IMR-90 (cell line): ENCODE results near the gene RETREG1. TPM values are rescaled to one million over a fixed set of nuclear protein-coding genes. Genes with fewer than 3 reads are reported as not detected.

Source experiments
- ATAC-seq: fragments of 200-7000 bp; cut with Tn5 transposase; 2 replicates; pipeline ENCODE4 v1.9.1; 2020; ENCODE audit warnings: low read depth, mild to moderate bottlenecking, moderate library complexity
- BruUV-seq: library from RNA; stranded (reverse); fragments of 400-500 nt; replicated peaks from 2 replicates; lab custom pipeline; 2021; lab: Mats Ljungman, UMichigan
- CTCF ChIA-PET: fragments of 300-600 bp; formaldehyde crosslinking; extraction: SDS; loops from one replicate; lab custom pipeline; 2021; ENCODE audit warnings: antibody characterized with exemption; lab: Yijun Ruan, JAX
- POLR2A ChIA-PET: fragments of 300-600 bp; sonication (Branson Sonifier 250); formaldehyde crosslinking; loops from one replicate; lab custom pipeline; 2022; ENCODE audit warnings: antibody characterized with exemption; ENCODE audit not compliant: unreplicated experiment; lab: Charles Lee
- DNase-seq: peaks from one replicate; pipeline ENCODE4 v3.0.0; 2013
- H2AFZ ChIP-seq: replicated peaks from 2 replicates; pipeline ENCODE3; 2013; ENCODE audit warnings: low read length, mild to moderate bottlenecking; ENCODE audit not compliant: poor library complexity
- H2AK5ac ChIP-seq: 2 replicates; pipeline ENCODE4 v1.6.1; 2013; ENCODE audit warnings: low read depth, low read length, inconsistent platforms
- H2AK9ac ChIP-seq: replicated peaks from 2 replicates; pipeline ENCODE3; 2013; ENCODE audit warnings: mild to moderate bottlenecking, low read depth, low read length, moderate library complexity; ENCODE audit not compliant: poor library complexity
- H2BK120ac ChIP-seq: 2 replicates; pipeline ENCODE4 v1.6.1; 2013; ENCODE audit warnings: low read depth, low read length, inconsistent platforms
- H2BK15ac ChIP-seq: 3 replicates; pipeline ENCODE4 v1.6.1; 2013; ENCODE audit warnings: low read depth, low read length, inconsistent platforms
- H2BK20ac ChIP-seq: 2 replicates; pipeline ENCODE4 v1.6.1; 2013; ENCODE audit warnings: low read depth, mild to moderate bottlenecking, inconsistent platforms, low read length, moderate library complexity
- H2BK5ac ChIP-seq: 2 replicates; pipeline ENCODE4 v1.6.1; 2013; ENCODE audit warnings: mild to moderate bottlenecking, low read depth, low read length, inconsistent platforms; ENCODE audit not compliant: poor library complexity, severe bottlenecking
- H3K14ac ChIP-seq: replicated peaks from 2 replicates; pipeline ENCODE4 v1.6.1; 2013; ENCODE audit warnings: low read depth, low read length, inconsistent platforms
- H3K18ac ChIP-seq: 2 replicates; pipeline ENCODE4 v1.6.1; 2013; ENCODE audit warnings: low read depth, low read length, control low read depth
- H3K23ac ChIP-seq: 2 replicates; pipeline ENCODE4 v1.6.1; 2013; ENCODE audit warnings: low read depth, low read length, inconsistent platforms
- H3K27ac ChIP-seq: 2 replicates; pipeline ENCODE4 v1.5.1; 2013; ENCODE audit warnings: mild to moderate bottlenecking, control low read depth, low read length; ENCODE audit not compliant: insufficient read depth
- H3K27me3 ChIP-seq: 2 replicates; pipeline ENCODE4 v1.6.1; 2013; ENCODE audit warnings: low read length; ENCODE audit not compliant: control insufficient read depth, insufficient read depth
- H3K36me3 ChIP-seq: 2 replicates; pipeline ENCODE4 v1.6.1; 2013; ENCODE audit warnings: low read length, mixed read lengths; ENCODE audit not compliant: control insufficient read depth, insufficient read depth
- H3K4ac ChIP-seq: 2 replicates; pipeline ENCODE4 v1.6.1; 2013; ENCODE audit warnings: low read depth, low read length, inconsistent platforms
- H3K4me1 ChIP-seq: 2 replicates; pipeline ENCODE4 v1.6.1; 2013; ENCODE audit warnings: low read length, mixed read lengths; ENCODE audit not compliant: control insufficient read depth, insufficient read depth
- H3K4me2 ChIP-seq: 2 replicates; pipeline ENCODE4 v1.6.1; 2013; ENCODE audit warnings: low read depth, mild to moderate bottlenecking, control low read depth, low read length, moderate library complexity
- H3K4me3 ChIP-seq: 2 replicates; pipeline ENCODE4 v1.5.1; 2013; ENCODE audit warnings: low read depth, mild to moderate bottlenecking, control low read depth, low read length, moderate library complexity; ENCODE audit not compliant: insufficient read depth
- H3K56ac ChIP-seq: 2 replicates; pipeline ENCODE4 v1.6.1; 2013; ENCODE audit warnings: low read length, inconsistent platforms; ENCODE audit not compliant: insufficient read depth; ENCODE audit errors: extremely low read depth
- H3K79me1 ChIP-seq, 2 experiments: 2 replicates each; pipeline ENCODE4 v1.6.1; 2013; ENCODE audit warnings: low read length in 2 of 2, inconsistent platforms in 1 of 2, low read depth in 1 of 2
- H3K9ac ChIP-seq: 2 replicates; pipeline ENCODE4 v1.6.1; 2013; ENCODE audit warnings: low read depth, low read length, control low read depth
- H3K9me1 ChIP-seq: 2 replicates; pipeline ENCODE4 v1.6.1; 2013; ENCODE audit warnings: low read length, inconsistent platforms; ENCODE audit not compliant: insufficient read depth
- H3K9me3 ChIP-seq: 2 replicates; pipeline ENCODE4 v1.6.1; 2013; ENCODE audit warnings: low read length; ENCODE audit not compliant: control insufficient read depth, insufficient read depth
- H4K20me1 ChIP-seq: 2 replicates; pipeline ENCODE4 v1.6.1; 2013; ENCODE audit warnings: low read length, inconsistent platforms; ENCODE audit not compliant: insufficient read depth
- H4K5ac ChIP-seq: 2 replicates; pipeline ENCODE4 v1.6.1; 2013; ENCODE audit warnings: mild to moderate bottlenecking, low read depth, low read length, control low read depth
- H4K8ac ChIP-seq, 2 experiments: 2 replicates each; pipeline ENCODE4 v1.6.1; 2013; ENCODE audit warnings: low read depth in 2 of 2, low read length in 2 of 2, control low read depth in 1 of 2, inconsistent platforms in 1 of 2
- H4K91ac ChIP-seq: 2 replicates; pipeline ENCODE4 v1.6.1; 2013; ENCODE audit warnings: low read depth, low read length, inconsistent platforms; ENCODE audit not compliant: insufficient read depth
- MAZ ChIP-seq: IDR thresholded peaks from 2 replicates; pipeline ENCODE4 v1.6.1; 2012; ENCODE audit warnings: low read depth, mild to moderate bottlenecking, low read length, improper control_type of control experiment, moderate library complexity, borderline replicate concordance
- WGBS, 2 experiments: methylation state at CpG; one replicate each; pipeline versions ENCODE4 v1.1.5 to v1.1.7; 2013; ENCODE audit warnings: missing lambda C conversion rate in 2 of 2; ENCODE audit not compliant: insufficient read length in 1 of 2; ENCODE audit errors: extremely low coverage in 2 of 2; 5-methylcytosine and 5-hydroxymethylcytosine counted together
- dilution Hi-C: fragments of 300-500 bp; cut with HindIII; formaldehyde crosslinking; loops from one replicate; pipeline ENCODE4 v1.14.3; 2018; ENCODE audit warnings: low sequenced_read_pairs; ENCODE audit not compliant: unreplicated experiment
- in situ Hi-C: fragments of 300-500 bp; cut with MboI; formaldehyde crosslinking; loops from 3 replicates; pipeline ENCODE4 v1.14.3; 2019; ENCODE audit warnings: low sequenced_read_pairs, inconsistent platforms, mixed read lengths
- intact Hi-C: fragments of 100-400 bp; cut with micrococcal nuclease; formaldehyde crosslinking; loops from 2 replicates; pipeline ENCODE4 v1.10.0; 2022
- polyA plus RNA-seq, 3 experiments: library from polyadenylated mRNA; depleted of rRNA; stranded (reverse); fragments of >200 nt; gene quantifications; 2 replicates each; pipeline ENCODE4 v1.2.3, GENCODE V29; 2012; ENCODE audit warnings: low replicate concordance in 1 of 3
- total RNA-seq: library from RNA; depleted of rRNA; stranded (reverse); fragments of >200 nt; gene quantifications from 2 replicates; pipeline ENCODE4 v1.2.3, GENCODE V29; 2012
- TF ChIP-seq, protein P1 (sequence below): fragments of 150-350 bp; IDR thresholded peaks from 2 replicates; pipeline ENCODE4 v1.6.1; 2017; ENCODE audit warnings: mild to moderate bottlenecking, antibody characterized with exemption, low read length, low read depth

The RETREG1 gene
- total and polyA plus RNA-seq, 2 of the 4 experiments (the other 2 are of a cell fraction): not detected

GRCh38 chr5:16596581-16596940 lies 20.2 kb downstream of the RETREG1 start:
- H4K5ac ChIP-seq: no peak overlapping the region
- H3K4ac ChIP-seq: no peak overlapping the region
- no peaks in the 10 kb centered on the region for H3K36me3 ChIP-seq
- H3K23ac ChIP-seq: no peak overlapping the region
- intact Hi-C loops (no loop called here), in situ Hi-C loops (no loop called here), dilution Hi-C loops (no loop called here)
- no peak for TF ChIP-seq MAZ
- TF ChIP-seq, protein P1, sequence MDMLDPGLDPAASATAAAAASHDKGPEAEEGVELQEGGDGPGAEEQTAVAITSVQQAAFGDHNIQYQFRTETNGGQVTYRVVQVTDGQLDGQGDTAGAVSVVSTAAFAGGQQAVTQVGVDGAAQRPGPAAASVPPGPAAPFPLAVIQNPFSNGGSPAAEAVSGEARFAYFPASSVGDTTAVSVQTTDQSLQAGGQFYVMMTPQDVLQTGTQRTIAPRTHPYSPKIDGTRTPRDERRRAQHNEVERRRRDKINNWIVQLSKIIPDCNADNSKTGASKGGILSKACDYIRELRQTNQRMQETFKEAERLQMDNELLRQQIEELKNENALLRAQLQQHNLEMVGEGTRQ: peak; percentile 49
- no peaks in the 10 kb centered on the region for H3K9me1 ChIP-seq
- ChIA-PET POLR2A (no interaction called here), CTCF (no interaction called here)
- H2AK9ac ChIP-seq: no peak overlapping the region
- ATAC-seq (no peak), DNase-seq (peak; percentile 26)
- no peaks in the 10 kb centered on the region; the same call in 1 of the 2 replicates for H3K4me1 ChIP-seq
- H3K27me3 ChIP-seq: peaks cover 25% of the 10 kb centered on the region
- no peak overlapping the region for H4K91ac ChIP-seq
- no peak overlapping the region for H3K18ac ChIP-seq
- no peak overlapping the region for H3K4me2 ChIP-seq
- H3K56ac ChIP-seq: no peak overlapping the region
- no peaks in the 10 kb centered on the region for H4K20me1 ChIP-seq
- H2BK15ac ChIP-seq: no peak overlapping the region
- H3K14ac ChIP-seq: no peak overlapping the region
- H3K79me1 ChIP-seq: no peaks in the 10 kb centered on the region
- no peak overlapping the region for H2AK5ac ChIP-seq
- no peak overlapping the region for H2BK20ac ChIP-seq
- no peak overlapping the region for H4K8ac ChIP-seq
- 47% methylated on average over 2 of the region's 5 CpGs; no CpG with 5 or more reads in 1 of the 2 experiments for WGBS, 2 experiments
- no peak overlapping the region for H3K27ac ChIP-seq
- H3K4me3 ChIP-seq: no peak overlapping the region
- no TSS peak for BruUV-seq
- H3K9ac ChIP-seq: no peak overlapping the region
- no peak overlapping the region for H2BK5ac ChIP-seq
- H3K9me3 ChIP-seq: no peaks in the 10 kb centered on the region
- H2BK120ac ChIP-seq: no peak overlapping the region
- no peak overlapping the region for H2AFZ ChIP-seq
